SK-N-DZ (cell line): Measurements from ENCODE around the gene AHDC1.

ENCODE experiments used
- DNase-seq: peaks from one replicate; pipeline ENCODE4 v3.0.0-alpha.2; 2015; ENCODE audit warnings: low spot score
- small RNA-seq, 2 experiments: library from RNA; depleted of rRNA; stranded (forward); fragments of <200 nt; gene quantifications; one replicate each; pipeline ENCODE3, GENCODE V24; 2014

Gene AHDC1

GRCh38 chr1:27489973-27490741 lies 113.8 kb downstream of the AHDC1 start, which contains the start of gene WASF2:
Gene WASF2, minus strand, starts transcription at chr1:27490167. Its CDS starts 61,277 bp downstream, at chr1:27428890.
- peak; percentile 95 for DNase-seq

DNA sequence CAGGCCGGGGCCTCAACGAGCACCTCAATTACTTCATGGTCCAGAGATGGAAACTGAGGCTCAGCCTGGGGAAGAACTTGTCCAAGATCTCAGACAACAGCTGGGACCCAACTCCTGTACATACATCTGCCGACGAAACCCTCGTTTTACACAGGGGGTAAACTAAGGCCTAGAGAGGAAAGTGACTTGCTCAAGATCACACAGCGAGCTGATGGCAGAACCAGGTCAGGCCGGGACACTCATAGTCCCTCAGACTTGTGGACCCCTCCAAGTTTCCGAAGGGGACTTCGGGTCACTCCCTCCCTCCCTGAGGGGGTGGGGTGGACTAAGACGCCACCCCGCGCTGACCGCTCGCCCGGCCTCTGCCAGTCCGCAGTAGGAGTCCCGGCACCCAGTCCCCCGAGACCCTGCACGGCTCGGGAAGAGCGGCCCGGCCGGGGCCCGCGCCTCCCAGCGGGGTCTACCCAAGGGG lies 114.4 kb downstream of the AHDC1 start:
- DNase-seq: peak; percentile 13

DNA sequence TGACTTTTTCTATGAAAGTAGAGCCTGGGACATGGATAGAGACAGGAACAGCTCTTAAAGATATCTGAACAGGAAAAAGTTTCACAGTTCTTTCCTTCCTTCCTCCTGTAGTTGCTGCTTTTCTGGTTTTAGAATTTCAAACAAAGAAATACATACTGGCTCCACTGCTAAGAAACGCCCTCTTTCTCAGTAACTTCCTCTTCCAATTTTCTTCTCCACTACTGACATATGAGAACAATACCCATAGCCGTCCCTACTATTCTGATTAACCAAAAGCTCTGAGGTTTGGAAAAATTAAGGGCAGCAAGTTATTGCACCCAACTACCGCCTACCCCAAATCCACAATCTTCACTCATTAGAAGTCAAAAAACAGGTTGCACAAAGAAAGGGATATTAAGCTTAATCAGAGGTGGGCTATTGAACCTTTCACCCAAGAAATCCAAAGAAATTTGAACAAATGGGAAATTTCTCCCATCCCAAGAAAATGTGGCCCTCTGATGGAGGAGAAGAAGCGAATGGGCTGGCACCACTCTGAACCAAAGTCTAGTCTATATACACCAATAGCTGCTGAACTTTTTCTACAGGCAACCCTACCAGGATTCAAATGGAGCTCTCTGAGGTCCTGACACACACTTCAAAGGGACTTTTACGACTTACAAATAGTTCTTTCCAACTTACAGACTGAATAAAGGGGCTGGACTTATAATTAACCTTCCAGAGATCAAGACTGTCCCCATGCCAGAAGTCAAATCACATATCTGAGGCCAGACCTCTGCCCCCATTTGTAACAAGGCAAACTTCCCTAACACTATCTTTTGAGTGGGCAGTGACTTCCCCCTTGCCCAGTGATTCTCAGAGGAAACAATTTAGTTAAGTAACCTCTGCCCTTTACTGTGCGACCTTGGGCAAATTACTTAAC lies 115.7 kb downstream of the AHDC1 start:
- no peak for DNase-seq

- DNase-seq: no peak
These were observed 118.6 kb downstream of the AHDC1 start for GRCh38 chr1:27485363-27485762.

Small RNAs within 50 kb of the gene (small RNA-seq; reads per million reads assigned to genes)
- 0 to 0.04 reads per million in 2 experiments for gene AL031729.1
